Mammary epithelial cell (primary cell): Measurements from ENCODE around the gene KRTAP5-2.

ENCODE experiments used
- EZH2 ChIP-seq: IDR thresholded peaks from 2 replicates; pipeline ENCODE4 v1.6.1; 2012; ENCODE audit warnings: low read length, inconsistent platforms, borderline replicate concordance
- TF ChIP-seq, protein P1 (sequence below), 2 donors: IDR thresholded peaks in 1 of 2; conservative IDR thresholded peaks in 1 of 2; 2 replicates each; pipeline ENCODE4 v1.5.1; 2011 to 2012; ENCODE audit warnings: inconsistent platforms in 2 of 2, low read length in 2 of 2, mild to moderate bottlenecking in 2 of 2, control low read depth in 1 of 2, low read depth in 1 of 2; ENCODE audit not compliant: insufficient read depth in 1 of 2; ENCODE audit errors: extremely low read depth in 1 of 2

DNA sequence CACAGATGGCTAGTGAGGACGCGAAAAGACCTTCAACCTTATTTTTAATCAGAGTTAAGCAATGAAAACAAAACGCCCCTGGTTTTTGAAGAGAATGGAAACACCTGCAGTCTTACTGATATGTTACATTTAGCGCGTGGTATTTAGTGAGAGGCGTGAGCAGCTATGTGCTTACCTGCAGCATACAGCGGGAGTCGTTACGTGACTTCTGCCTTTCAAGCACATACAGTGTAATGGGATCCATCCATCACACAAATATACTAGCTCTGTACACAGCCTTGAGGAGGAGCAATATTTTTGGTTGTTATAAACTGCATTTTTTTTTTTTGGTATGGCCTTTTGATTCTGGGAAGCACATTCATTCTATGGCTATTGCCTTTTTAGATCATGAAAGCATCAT is 5.5 kb downstream of the KRTAP5-2 start:
- TF ChIP-seq, protein P1, sequence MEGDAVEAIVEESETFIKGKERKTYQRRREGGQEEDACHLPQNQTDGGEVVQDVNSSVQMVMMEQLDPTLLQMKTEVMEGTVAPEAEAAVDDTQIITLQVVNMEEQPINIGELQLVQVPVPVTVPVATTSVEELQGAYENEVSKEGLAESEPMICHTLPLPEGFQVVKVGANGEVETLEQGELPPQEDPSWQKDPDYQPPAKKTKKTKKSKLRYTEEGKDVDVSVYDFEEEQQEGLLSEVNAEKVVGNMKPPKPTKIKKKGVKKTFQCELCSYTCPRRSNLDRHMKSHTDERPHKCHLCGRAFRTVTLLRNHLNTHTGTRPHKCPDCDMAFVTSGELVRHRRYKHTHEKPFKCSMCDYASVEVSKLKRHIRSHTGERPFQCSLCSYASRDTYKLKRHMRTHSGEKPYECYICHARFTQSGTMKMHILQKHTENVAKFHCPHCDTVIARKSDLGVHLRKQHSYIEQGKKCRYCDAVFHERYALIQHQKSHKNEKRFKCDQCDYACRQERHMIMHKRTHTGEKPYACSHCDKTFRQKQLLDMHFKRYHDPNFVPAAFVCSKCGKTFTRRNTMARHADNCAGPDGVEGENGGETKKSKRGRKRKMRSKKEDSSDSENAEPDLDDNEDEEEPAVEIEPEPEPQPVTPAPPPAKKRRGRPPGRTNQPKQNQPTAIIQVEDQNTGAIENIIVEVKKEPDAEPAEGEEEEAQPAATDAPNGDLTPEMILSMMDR (conservative IDR thresholded peaks at IDR 0.05 in 1 of 2, IDR thresholded peaks at IDR 0.05 in 1 of 2; ENCODE audit: extremely low read depth in 1 of 2, insufficient read depth in 1 of 2, low read depth in 1 of 2, low read length in 2 of 2): no peak
- TF ChIP-seq EZH2: no peak
